C4-2B (cell line): ENCODE data around the gene ADAMTSL1.

Source experiments
- ZFX ChIP-seq: fragments of 450-650 bp; IDR thresholded peaks from 2 replicates; pipeline ENCODE4 v1.6.1; 2017
- TF ChIP-seq, protein P1 (sequence below): fragments of 450-650 bp; conservative IDR thresholded peaks from 2 replicates; pipeline ENCODE4 v1.5.1; 2017; ENCODE audit warnings: mild to moderate bottlenecking

DNA sequence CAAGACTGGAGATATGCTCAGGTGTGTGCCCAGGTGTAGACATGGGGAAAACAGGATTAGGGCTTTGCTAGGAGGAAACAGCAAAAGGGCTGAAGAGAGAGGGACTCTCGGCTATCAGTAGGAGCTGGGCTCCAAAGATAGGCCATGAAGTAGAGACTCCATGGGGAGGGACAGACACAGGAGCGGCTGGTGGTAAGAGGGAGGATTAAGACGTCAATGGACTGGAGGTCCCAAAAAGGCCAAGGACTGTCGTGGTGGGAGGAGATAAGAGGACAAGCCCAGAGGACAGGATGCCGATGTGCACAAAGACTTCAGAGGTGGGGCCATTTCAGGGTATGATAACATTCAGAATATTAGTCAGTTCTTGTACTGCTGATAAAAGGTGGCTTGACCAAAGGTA lies 466.0 kb downstream of the ADAMTSL1 start:
- TF ChIP-seq, protein P1, sequence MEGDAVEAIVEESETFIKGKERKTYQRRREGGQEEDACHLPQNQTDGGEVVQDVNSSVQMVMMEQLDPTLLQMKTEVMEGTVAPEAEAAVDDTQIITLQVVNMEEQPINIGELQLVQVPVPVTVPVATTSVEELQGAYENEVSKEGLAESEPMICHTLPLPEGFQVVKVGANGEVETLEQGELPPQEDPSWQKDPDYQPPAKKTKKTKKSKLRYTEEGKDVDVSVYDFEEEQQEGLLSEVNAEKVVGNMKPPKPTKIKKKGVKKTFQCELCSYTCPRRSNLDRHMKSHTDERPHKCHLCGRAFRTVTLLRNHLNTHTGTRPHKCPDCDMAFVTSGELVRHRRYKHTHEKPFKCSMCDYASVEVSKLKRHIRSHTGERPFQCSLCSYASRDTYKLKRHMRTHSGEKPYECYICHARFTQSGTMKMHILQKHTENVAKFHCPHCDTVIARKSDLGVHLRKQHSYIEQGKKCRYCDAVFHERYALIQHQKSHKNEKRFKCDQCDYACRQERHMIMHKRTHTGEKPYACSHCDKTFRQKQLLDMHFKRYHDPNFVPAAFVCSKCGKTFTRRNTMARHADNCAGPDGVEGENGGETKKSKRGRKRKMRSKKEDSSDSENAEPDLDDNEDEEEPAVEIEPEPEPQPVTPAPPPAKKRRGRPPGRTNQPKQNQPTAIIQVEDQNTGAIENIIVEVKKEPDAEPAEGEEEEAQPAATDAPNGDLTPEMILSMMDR = no peak
- no peak for TF ChIP-seq ZFX
